Mesenchymal stem cell (in vitro differentiated cells and primary cell): ENCODE results near the gene GARIN3.
"Not testable (repeated sequence)": the region's sequence is repeated elsewhere in the genome, so short reads cannot be mapped to it uniquely, and the experiment has no call there.

Experiments used
- DNase-seq: peaks from one replicate; pipeline ENCODE4 v3.0.0-alpha.2; 2013
- H2AFZ ChIP-seq: one replicate; pipeline ENCODE4 v1.6.1; 2013; ENCODE audit warnings: low read depth, mild to moderate bottlenecking, control low read depth, inconsistent platforms, low read length, moderate library complexity
- H2AK5ac ChIP-seq: 2 replicates; pipeline ENCODE4 v1.6.1; 2013; ENCODE audit warnings: low read length, moderate library complexity, mild to moderate bottlenecking, inconsistent platforms; ENCODE audit not compliant: severe bottlenecking
- H2BK120ac ChIP-seq: one replicate; pipeline ENCODE4 v1.6.1; 2013; ENCODE audit warnings: low read depth, mild to moderate bottlenecking, inconsistent platforms, low read length, moderate library complexity
- H2BK12ac ChIP-seq, 2 experiments: one replicate each; pipeline ENCODE4 v1.6.1; 2013; ENCODE audit warnings: inconsistent platforms in 2 of 2, low read length in 2 of 2, mild to moderate bottlenecking in 2 of 2, moderate library complexity in 2 of 2, control low read depth in 1 of 2
- H2BK15ac ChIP-seq: one replicate; pipeline ENCODE4 v1.6.1; 2013; ENCODE audit warnings: mild to moderate bottlenecking, low read depth, inconsistent platforms; ENCODE audit not compliant: poor library complexity, severe bottlenecking
- H2BK5ac ChIP-seq: 2 replicates; pipeline ENCODE4 v1.6.1; 2013; ENCODE audit warnings: low read depth, mild to moderate bottlenecking, low read length, control low read depth, inconsistent platforms; ENCODE audit not compliant: poor library complexity, severe bottlenecking
- H3K14ac ChIP-seq, 2 experiments: one replicate each; pipeline ENCODE4 v1.6.1; 2013; ENCODE audit warnings: inconsistent platforms in 2 of 2, low read length in 2 of 2, control low read depth in 1 of 2, mild to moderate bottlenecking in 1 of 2, moderate library complexity in 1 of 2
- H3K18ac ChIP-seq, 2 experiments: one replicate each; pipeline ENCODE4 v1.6.1; 2013; ENCODE audit warnings: inconsistent platforms in 2 of 2, low read length in 2 of 2, control low read depth in 1 of 2, low read depth in 1 of 2, mild to moderate bottlenecking in 1 of 2
- H3K23ac ChIP-seq, 2 experiments: one replicate each; pipeline ENCODE4 v1.6.1; 2013; ENCODE audit warnings: inconsistent platforms in 2 of 2, low read length in 2 of 2, mild to moderate bottlenecking in 2 of 2, moderate library complexity in 2 of 2, control low read depth in 1 of 2
- H3K27ac ChIP-seq: 2 replicates; pipeline ENCODE4 v1.5.1; 2013; ENCODE audit warnings: mild to moderate bottlenecking, moderate library complexity, low read length, control low read depth, inconsistent platforms; ENCODE audit not compliant: poor library complexity, severe bottlenecking
- H3K27me3 ChIP-seq, 2 experiments: 2 replicates each; pipeline versions ENCODE4 v1.6.1 to v1.7.0; 2013; ENCODE audit warnings: low read length in 2 of 2, mild to moderate bottlenecking in 2 of 2, moderate library complexity in 2 of 2, control low read depth in 1 of 2, inconsistent platforms in 1 of 2; ENCODE audit not compliant: control insufficient read depth in 1 of 2, insufficient read depth in 1 of 2
- H3K36me3 ChIP-seq, 2 experiments: 2 replicates each; pipeline versions ENCODE4 v1.6.1 to v1.7.0; 2013; ENCODE audit warnings: low read length in 2 of 2, control low read depth in 1 of 2, inconsistent platforms in 1 of 2, low read depth in 1 of 2, mild to moderate bottlenecking in 1 of 2; ENCODE audit not compliant: insufficient read depth in 2 of 2, control insufficient read depth in 1 of 2
- H3K4ac ChIP-seq, 2 experiments: one replicate each; pipeline ENCODE4 v1.6.1; 2013; ENCODE audit warnings: inconsistent platforms in 2 of 2, low read length in 2 of 2, mild to moderate bottlenecking in 2 of 2, moderate library complexity in 2 of 2, control low read depth in 1 of 2, low read depth in 1 of 2
- H3K4me1 ChIP-seq: 2 replicates; pipeline ENCODE4 v1.6.1; 2013; ENCODE audit warnings: low read depth, low read length, control low read depth; ENCODE audit not compliant: control insufficient read depth, insufficient read depth
- H3K4me2 ChIP-seq: 2 replicates; pipeline ENCODE4 v1.6.1; 2013; ENCODE audit warnings: low read length, mild to moderate bottlenecking, inconsistent platforms; ENCODE audit not compliant: poor library complexity, severe bottlenecking
- H3K4me3 ChIP-seq, 2 experiments: 2 replicates each; pipeline versions ENCODE4 v1.5.1 to v1.7.0; 2013; ENCODE audit warnings: low read length in 2 of 2, mild to moderate bottlenecking in 2 of 2, control low read depth in 1 of 2, low read depth in 1 of 2; ENCODE audit not compliant: insufficient read depth in 1 of 2
- H3K79me1 ChIP-seq: replicated peaks from 2 replicates; pipeline ENCODE4 v1.6.1; 2013; ENCODE audit warnings: mild to moderate bottlenecking, control low read depth, low read length, inconsistent platforms; ENCODE audit not compliant: poor library complexity, severe bottlenecking
- H3K9ac ChIP-seq: 2 replicates; pipeline ENCODE4 v1.7.0; 2013; ENCODE audit warnings: mild to moderate bottlenecking, low read length, moderate library complexity
- H3K9me3 ChIP-seq: 2 replicates; pipeline ENCODE4 v1.7.0; 2013; ENCODE audit warnings: mild to moderate bottlenecking, low read length; ENCODE audit not compliant: control insufficient read depth
- H4K8ac ChIP-seq: one replicate; pipeline ENCODE4 v1.6.1; 2013; ENCODE audit warnings: inconsistent platforms, mild to moderate bottlenecking, low read length, moderate library complexity
- H4K91ac ChIP-seq: one replicate; pipeline ENCODE4 v1.6.1; 2013; ENCODE audit warnings: mild to moderate bottlenecking, low read length, inconsistent platforms
- WGBS: methylation state at CpG from one replicate; pipeline ENCODE4 v1.1.7; 2013; ENCODE audit warnings: mixed read lengths; 5-methylcytosine and 5-hydroxymethylcytosine counted together

Gene GARIN3

DNA sequence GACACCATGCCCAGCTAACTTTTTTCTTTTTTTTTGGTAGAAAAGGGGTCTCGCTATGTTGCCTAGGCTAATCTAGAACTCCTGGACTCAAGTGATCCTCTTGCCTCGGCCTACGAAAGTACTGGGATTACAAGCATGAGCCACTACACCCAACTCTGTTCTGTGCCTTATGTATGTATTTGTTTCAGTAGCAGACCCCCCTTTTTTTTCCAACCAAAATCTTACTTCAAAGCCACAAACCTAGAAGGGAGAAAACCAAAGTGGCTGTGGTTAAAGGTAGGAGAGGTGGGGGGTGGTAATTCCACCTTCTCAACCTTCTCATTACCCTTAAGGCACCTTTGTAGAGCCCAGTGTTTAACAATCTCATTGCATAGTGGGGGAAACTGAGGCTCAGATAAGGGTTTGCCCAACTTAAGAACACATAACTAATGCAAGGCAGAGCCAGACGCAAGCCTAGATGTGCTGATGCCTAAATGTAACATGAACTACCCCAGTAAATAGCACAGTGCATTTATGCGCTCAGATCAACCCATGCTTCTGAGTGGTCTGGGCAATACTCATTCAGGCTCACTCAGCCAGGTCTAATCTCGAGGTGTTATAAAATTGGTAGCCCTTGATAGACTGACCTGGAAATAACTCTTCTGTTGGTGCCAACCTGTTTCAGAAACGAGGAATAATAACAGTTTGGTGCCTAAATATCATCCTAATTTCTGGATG is 47.6 kb upstream of the GARIN3 start:
- DNase-seq: no peak
- no peak overlapping the region for H3K23ac ChIP-seq

GRCh38 chr5:157212307-157212706 is 46.2 kb upstream of the GARIN3 start:
- H3K9ac ChIP-seq: no peak overlapping the region
- no peak overlapping the region for H3K4me3 ChIP-seq
- H3K4me2 ChIP-seq: no peak overlapping the region
- H2BK12ac ChIP-seq: no peak overlapping the region
- no peak overlapping the region for H2BK15ac ChIP-seq
- no peak overlapping the region for H2AFZ ChIP-seq
- no peaks in the 10 kb centered on the region for H3K79me1 ChIP-seq
- H3K18ac ChIP-seq: no peak overlapping the region
- H3K9me3 ChIP-seq: peaks cover 5% of the 10 kb centered on the region
- no peaks in the 10 kb centered on the region for H3K4me1 ChIP-seq
- no peak overlapping the region for H4K8ac ChIP-seq
- H3K14ac ChIP-seq: no peak overlapping the region
- no peak overlapping the region for H3K23ac ChIP-seq
- no peak overlapping the region for H3K4ac ChIP-seq
- no peak overlapping the region for H2BK5ac ChIP-seq
- no peak overlapping the region for H3K27ac ChIP-seq
- H4K91ac ChIP-seq: no peak overlapping the region
- H3K36me3 ChIP-seq: no peaks in the 10 kb centered on the region
- no peak overlapping the region for H2AK5ac ChIP-seq
- DNase-seq: no peak
- H2BK120ac ChIP-seq: no peak overlapping the region
- WGBS: 89% methylated on average over 5 of the region's 5 CpGs
- no peaks in the 10 kb centered on the region for H3K27me3 ChIP-seq

More for the DNA sequence above, 47.6 kb upstream of the GARIN3 start:
- H2BK120ac ChIP-seq: no peak overlapping the region
- H3K14ac ChIP-seq: no peak overlapping the region
- H4K8ac ChIP-seq: no peak overlapping the region
- H3K79me1 ChIP-seq: no peaks in the 10 kb centered on the region
- no peak overlapping the region for H3K18ac ChIP-seq
- H2BK5ac ChIP-seq: no peak overlapping the region
- H3K27me3 ChIP-seq: no peaks in the 10 kb centered on the region
- no peak overlapping the region for H3K4me2 ChIP-seq
- H2AFZ ChIP-seq: no peak overlapping the region
- no peak overlapping the region for H4K91ac ChIP-seq
- H3K9me3 ChIP-seq: no peaks in the 10 kb centered on the region
- H3K4me1 ChIP-seq: no peaks in the 10 kb centered on the region
- 70% methylated on average over 5 of the region's 7 CpGs for WGBS
- no peak overlapping the region for H3K9ac ChIP-seq
- H3K27ac ChIP-seq: no peak overlapping the region
- H2BK12ac ChIP-seq: no peak overlapping the region
- no peaks in the 10 kb centered on the region for H3K36me3 ChIP-seq
- no peak overlapping the region for H3K4ac ChIP-seq
- H2AK5ac ChIP-seq: no peak overlapping the region
- no peak overlapping the region for H2BK15ac ChIP-seq
- no peak overlapping the region for H3K4me3 ChIP-seq

GRCh38 chr5:157210652-157211051 is 44.6 kb upstream of the GARIN3 start:
- not testable (repeated sequence) for DNase-seq, H2AFZ ChIP-seq, H2BK15ac ChIP-seq, H3K27me3 ChIP-seq, H2AK5ac ChIP-seq, H3K36me3 ChIP-seq, H3K79me1 ChIP-seq, H3K23ac ChIP-seq, H3K27ac ChIP-seq, H3K18ac ChIP-seq, H3K4me1 ChIP-seq, H3K4me2 ChIP-seq, H3K14ac ChIP-seq, H3K4ac ChIP-seq, H3K4me3 ChIP-seq, H2BK120ac ChIP-seq, H2BK5ac ChIP-seq, H4K91ac ChIP-seq, H4K8ac ChIP-seq, H2BK12ac ChIP-seq
- Histone ChIP-seq H3K9me3 (peaks cover 13% of the 10 kb centered on the region), H3K9ac (peak overlapping the region; percentile 14)
- WGBS: 100% methylated on average over 1 of the region's 1 CpG

- H3K14ac ChIP-seq: no peak overlapping the region
- H3K4me1 ChIP-seq: no peaks in the 10 kb centered on the region
- H3K23ac ChIP-seq: no peak overlapping the region
- no peak overlapping the region for H3K18ac ChIP-seq
- no peak overlapping the region for H2AK5ac ChIP-seq
- H3K36me3 ChIP-seq: no peaks in the 10 kb centered on the region
- H2BK5ac ChIP-seq: no peak overlapping the region
- no peak overlapping the region for H3K4ac ChIP-seq
- no peak overlapping the region for H2BK120ac ChIP-seq
- peaks cover 13% of the 10 kb centered on the region for H3K9me3 ChIP-seq
- DNase-seq: no peak
- WGBS: 71% methylated on average over 4 of the region's 6 CpGs
- peaks cover 0 to 3% of the 10 kb centered on the region in 2 experiments for H3K27me3 ChIP-seq
- no peaks in the 10 kb centered on the region for H3K79me1 ChIP-seq
- no peak overlapping the region for H4K8ac ChIP-seq
- H3K4me3 ChIP-seq: no peak overlapping the region
- no peak overlapping the region for H2AFZ ChIP-seq
- no peak overlapping the region for H3K4me2 ChIP-seq
- no peak overlapping the region for H2BK12ac ChIP-seq
- no peak overlapping the region for H3K27ac ChIP-seq
- H4K91ac ChIP-seq: no peak overlapping the region
- no peak overlapping the region for H3K9ac ChIP-seq
- no peak overlapping the region for H2BK15ac ChIP-seq
Measured at GRCh38 chr5:157205708-157206107, 39.6 kb upstream of the GARIN3 start.
